Right hindlimb (tissue), 1 donor: ENCODE results near the gene TPD52L1.

Experiments
- DNase-seq: peaks from one replicate; pipeline ENCODE4 v3.0.0-alpha.2; 2018

Gene TPD52L1

GRCh38 chr6:125212377-125212776 is 58.8 kb downstream of the TPD52L1 start:
- DNase-seq = no peak

- DNase-seq = no peak
Measured at GRCh38 chr6:125213939-125214338, 60.4 kb downstream of the TPD52L1 start.

GRCh38 chr6:125215252-125215819 is 61.8 kb downstream of the TPD52L1 start:
- DNase-seq = no peak

- DNase-seq = no peak
Measured at GRCh38 chr6:125216015-125216414, 62.4 kb downstream of the TPD52L1 start.

GRCh38 chr6:125217369-125217768 is 63.8 kb downstream of the TPD52L1 start:
- DNase-seq = no peak

GRCh38 chr6:125217992-125218391 is 64.4 kb downstream of the TPD52L1 start:
- DNase-seq = no peak

GRCh38 chr6:125219361-125219895 is 65.9 kb downstream of the TPD52L1 start:
- no peak for DNase-seq

- DNase-seq = no peak
Measured at GRCh38 chr6:125220712-125221111, 67.1 kb downstream of the TPD52L1 start.

GRCh38 chr6:125222531-125223455 is 69.2 kb downstream of the TPD52L1 start:
- DNase-seq = no peak

GRCh38 chr6:125224231-125224861 is 70.8 kb downstream of the TPD52L1 start:
- DNase-seq = no peak

GRCh38 chr6:125227244-125227643 is 73.7 kb downstream of the TPD52L1 start:
- DNase-seq = no peak

GRCh38 chr6:125228981-125229479 is 75.5 kb downstream of the TPD52L1 start:
- DNase-seq = no peak

- no peak for DNase-seq
Measured at GRCh38 chr6:125230674-125231073, 77.1 kb downstream of the TPD52L1 start.

GRCh38 chr6:125231133-125231532 is 77.6 kb downstream of the TPD52L1 start:
- no peak for DNase-seq

GRCh38 chr6:125231574-125232343 is 78.2 kb downstream of the TPD52L1 start:
- no peak for DNase-seq

GRCh38 chr6:125232466-125232865 is 78.9 kb downstream of the TPD52L1 start:
- DNase-seq = no peak

GRCh38 chr6:125233202-125233601 is 79.6 kb downstream of the TPD52L1 start:
- no peak for DNase-seq

GRCh38 chr6:125236536-125237327 is 83.2 kb downstream of the TPD52L1 start:
- no peak for DNase-seq

GRCh38 chr6:125237764-125238163 is 84.2 kb downstream of the TPD52L1 start:
- DNase-seq = no peak

GRCh38 chr6:125245109-125245508 is 91.5 kb downstream of the TPD52L1 start:
- no peak for DNase-seq

GRCh38 chr6:125245523-125246264 is 92.1 kb downstream of the TPD52L1 start:
- no peak for DNase-seq
